Uterus (tissue), 4 donors: ENCODE results near the gene CLTA. TPM values are rescaled to one million over a fixed set of nuclear protein-coding genes. Genes with fewer than 3 reads are reported as not detected.

Experiments
- DNase-seq, 2 donors: peaks; one replicate each; pipeline ENCODE4 v3.0.0-alpha.2; 2019 to 2020
- H3K27ac ChIP-seq, 2 donors: fragments of 200-600 bp; sonication (generic); 1 replicate in 1 of 2; 2 replicates in 1 of 2; pipeline ENCODE4 v1.5.1; 2016 to 2018
- H3K27me3 ChIP-seq, 2 donors: fragments of 200-600 bp; sonication (generic); one replicate each; pipeline ENCODE4 v1.5.1; 2018 to 2019; ENCODE audit warnings: control low read depth in 1 of 2
- H3K36me3 ChIP-seq, 2 donors: fragments of 200-600 bp; sonication (generic); one replicate each; pipeline ENCODE4 v1.5.1; 2019; ENCODE audit warnings: control low read depth in 1 of 2
- H3K4me1 ChIP-seq, 2 donors: fragments of 200-600 bp; sonication (generic); one replicate each; pipeline ENCODE4 v1.5.1; 2018 to 2019; ENCODE audit warnings: control low read depth in 1 of 2
- H3K4me3 ChIP-seq, 2 donors: fragments of 200-600 bp; sonication (generic); 1 replicate in 1 of 2; 2 replicates in 1 of 2; pipeline ENCODE4 v1.5.1; 2018 to 2019; ENCODE audit warnings: mild to moderate bottlenecking in 1 of 2
- H3K9me3 ChIP-seq, 2 donors: fragments of 200-600 bp; sonication (generic); one replicate each; pipeline ENCODE4 v1.5.1; 2019; ENCODE audit warnings: control low read depth in 1 of 2
- POLR2A ChIP-seq, 2 donors: fragments of 450-650 bp; IDR thresholded peaks; one replicate each; pipeline ENCODE4 v1.6.1; 2016; ENCODE audit warnings: antibody characterized with exemption in 2 of 2, mild to moderate bottlenecking in 1 of 2, moderate library complexity in 1 of 2
- intact Hi-C: fragments of 100-400 bp; cut with DNase I; formaldehyde crosslinking; loops from one replicate; pipeline ENCODE4 v1.15.1; 2023; ENCODE audit warnings: low total_unique reads
- total RNA-seq, 4 donors: library from RNA; depleted of rRNA in 3 of 4; stranded (reverse); fragments of >200 nt in 3 of 4; gene quantifications; one replicate each; pipeline versions ENCODE4 v1.1.0 to v1.2.4, GENCODE V29; 2014 to 2023
- TF ChIP-seq, protein P1 (sequence below), 4 experiments: fragments of 200-600 bp in 2 of 4; fragments of 450-650 bp in 2 of 4; sonication (generic) in 2 of 4; IDR thresholded peaks; one replicate each; pipeline ENCODE4 v1.5.1; 2016 to 2019; ENCODE audit warnings: antibody characterized with exemption in 4 of 4, mild to moderate bottlenecking in 2 of 4, moderate library complexity in 1 of 4
- donor health status: DM: yes; HTN: yes; CAD: no.

The CLTA gene
- total RNA-seq, 4 donors from 2014 or later, result 111 to 191 (median 141) TPM

- Histone ChIP-seq H3K9me3 (no peaks in the 10 kb centered on the region), H3K27ac (peak overlapping the region; percentile 86 to 96), H3K4me1 (peaks cover 0 to 33% of the 10 kb centered on the region in 2 donors), H3K36me3 (no peaks in the 10 kb centered on the region), H3K4me3 (no peak overlapping the region), H3K27me3 (no peaks in the 10 kb centered on the region)
- intact Hi-C loops, result loop anchor here (10.0 kb wide), 1 partner anchor 57 kb away; no protein-coding TSS in a partner anchor
- DNase-seq, result no peak
- TF ChIP-seq, protein P1, sequence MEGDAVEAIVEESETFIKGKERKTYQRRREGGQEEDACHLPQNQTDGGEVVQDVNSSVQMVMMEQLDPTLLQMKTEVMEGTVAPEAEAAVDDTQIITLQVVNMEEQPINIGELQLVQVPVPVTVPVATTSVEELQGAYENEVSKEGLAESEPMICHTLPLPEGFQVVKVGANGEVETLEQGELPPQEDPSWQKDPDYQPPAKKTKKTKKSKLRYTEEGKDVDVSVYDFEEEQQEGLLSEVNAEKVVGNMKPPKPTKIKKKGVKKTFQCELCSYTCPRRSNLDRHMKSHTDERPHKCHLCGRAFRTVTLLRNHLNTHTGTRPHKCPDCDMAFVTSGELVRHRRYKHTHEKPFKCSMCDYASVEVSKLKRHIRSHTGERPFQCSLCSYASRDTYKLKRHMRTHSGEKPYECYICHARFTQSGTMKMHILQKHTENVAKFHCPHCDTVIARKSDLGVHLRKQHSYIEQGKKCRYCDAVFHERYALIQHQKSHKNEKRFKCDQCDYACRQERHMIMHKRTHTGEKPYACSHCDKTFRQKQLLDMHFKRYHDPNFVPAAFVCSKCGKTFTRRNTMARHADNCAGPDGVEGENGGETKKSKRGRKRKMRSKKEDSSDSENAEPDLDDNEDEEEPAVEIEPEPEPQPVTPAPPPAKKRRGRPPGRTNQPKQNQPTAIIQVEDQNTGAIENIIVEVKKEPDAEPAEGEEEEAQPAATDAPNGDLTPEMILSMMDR (IDR thresholded peaks at IDR 0.05), result no peak
- TF ChIP-seq POLR2A (IDR thresholded peaks at IDR 0.05), result no peak
These were observed 28.4 kb upstream of the CLTA start for GRCh38 chr9:36162211-36162738.

DNA sequence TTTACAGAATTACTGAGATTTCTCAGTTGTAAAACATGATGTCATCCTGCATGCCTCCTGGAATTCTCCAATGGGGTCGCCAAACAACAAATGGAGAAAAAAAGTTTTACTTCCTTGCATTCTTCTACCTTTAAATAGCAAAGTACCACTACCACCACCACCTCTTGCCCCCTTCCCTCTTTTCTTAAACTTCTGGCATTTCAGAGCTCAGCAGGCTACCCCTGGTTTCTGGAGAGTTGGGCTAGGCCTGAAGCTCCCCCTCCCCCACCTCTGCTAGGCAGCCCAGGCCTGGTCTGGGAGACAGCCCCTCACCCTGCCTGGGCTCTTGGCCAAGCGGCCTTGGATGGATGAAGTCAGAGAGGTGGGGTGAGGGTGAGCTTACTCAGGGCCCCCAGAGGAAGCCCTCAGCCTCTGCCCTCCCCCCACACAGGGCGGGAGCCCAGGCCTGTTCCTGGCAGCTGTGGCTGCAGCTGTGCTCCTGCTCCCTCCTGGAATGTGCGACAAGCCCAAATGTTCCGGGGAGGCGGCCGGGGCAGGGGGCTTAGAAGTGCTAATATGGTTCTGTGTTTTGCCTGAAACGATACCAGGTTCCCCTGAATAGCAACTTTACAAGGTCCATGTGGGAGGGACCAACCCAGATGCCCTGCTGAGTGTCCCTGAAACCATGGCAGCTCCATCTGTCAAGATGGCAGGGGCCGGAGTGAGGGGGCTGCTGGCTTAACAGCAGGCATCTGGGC, 27.5 kb upstream of the CLTA start:
- TF ChIP-seq, protein P1 (IDR thresholded peaks at IDR 0.05), result no peak
- peak in 1 of 2 donors; percentile 11 for TF ChIP-seq POLR2A (IDR thresholded peaks at IDR 0.05)
- Histone ChIP-seq H3K4me3 (no peak overlapping the region), H3K4me1 (peaks cover 0 to 28% of the 10 kb centered on the region in 2 donors), H3K27me3 (no peaks in the 10 kb centered on the region), H3K27ac (peak overlapping the region; percentile 86 to 96), H3K36me3 (no peaks in the 10 kb centered on the region), H3K9me3 (no peaks in the 10 kb centered on the region)
- peak; percentile 82 to 83 for DNase-seq
- intact Hi-C loops, result loop anchor here (10.0 kb wide), 1 partner anchor 58 kb away; no protein-coding TSS in a partner anchor

GRCh38 chr9:36163786-36164170, 26.9 kb upstream of the CLTA start:
- DNase-seq, result peak in 1 of 2 donors; percentile 51
- intact Hi-C loops, result loop anchor here (10.0 kb wide), 1 partner anchor 59 kb away; no protein-coding TSS in a partner anchor

GRCh38 chr9:36164372-36164771, 26.3 kb upstream of the CLTA start:
- TF ChIP-seq, protein P1 (IDR thresholded peaks at IDR 0.05), result no peak
- no peak for TF ChIP-seq POLR2A (IDR thresholded peaks at IDR 0.05)
- Histone ChIP-seq H3K4me3 (no peak overlapping the region), H3K27ac (peak overlapping the region; percentile 86 to 96), H3K4me1 (peaks cover 0 to 20% of the 10 kb centered on the region in 2 donors), H3K27me3 (no peaks in the 10 kb centered on the region), H3K9me3 (no peaks in the 10 kb centered on the region), H3K36me3 (no peaks in the 10 kb centered on the region)
- DNase-seq, result peak in 1 of 2 donors; percentile 55
- intact Hi-C loops, result loop anchor here (10.0 kb wide), 1 partner anchor 60 kb away; no protein-coding TSS in a partner anchor

More at GRCh38 chr9:36163786-36164170, 26.9 kb upstream of the CLTA start:
- H3K36me3 ChIP-seq, result no peaks in the 10 kb centered on the region
- H3K4me3 ChIP-seq, result no peak overlapping the region
- no peak for TF ChIP-seq POLR2A (IDR thresholded peaks at IDR 0.05)
- TF ChIP-seq, protein P1 (IDR thresholded peaks at IDR 0.05), result no peak
- no peaks in the 10 kb centered on the region for H3K27me3 ChIP-seq
- peaks cover 0 to 23% of the 10 kb centered on the region in 2 donors for H3K4me1 ChIP-seq
- H3K9me3 ChIP-seq, result no peaks in the 10 kb centered on the region
- peak overlapping the region; percentile 86 to 96 for H3K27ac ChIP-seq

DNA sequence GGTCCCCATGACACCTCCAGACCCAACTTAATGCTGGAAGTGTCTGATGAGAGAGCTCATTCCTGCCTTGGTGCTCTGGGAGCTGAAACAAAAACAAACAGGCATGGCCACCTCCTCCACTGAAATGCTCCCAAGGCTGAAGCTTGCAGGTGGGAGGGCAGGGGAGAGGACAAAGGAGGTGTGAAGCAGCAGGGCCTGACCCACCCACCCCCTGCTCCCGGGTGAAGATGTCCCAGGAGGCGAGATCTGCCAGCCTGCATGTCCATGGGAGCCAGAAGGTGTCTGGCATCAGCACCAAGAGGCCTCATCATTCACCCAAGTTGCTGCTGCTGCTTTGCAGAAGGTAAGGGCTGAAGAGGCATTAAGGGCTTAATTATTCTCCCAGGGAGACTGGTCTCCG, 25.7 kb upstream of the CLTA start:
- H3K9me3 ChIP-seq, result no peaks in the 10 kb centered on the region
- intact Hi-C loops, result loop anchor here (10.0 kb wide), 1 partner anchor 60 kb away; no protein-coding TSS in a partner anchor
- no peaks in the 10 kb centered on the region for H3K36me3 ChIP-seq
- no peaks in the 10 kb centered on the region for H3K27me3 ChIP-seq
- H3K27ac ChIP-seq, result peak overlapping the region; percentile 86 to 96
- TF ChIP-seq, protein P1 (IDR thresholded peaks at IDR 0.05), result no peak
- TF ChIP-seq POLR2A (IDR thresholded peaks at IDR 0.05), result no peak
- no peak overlapping the region for H3K4me3 ChIP-seq
- H3K4me1 ChIP-seq, result peaks cover 0 to 15% of the 10 kb centered on the region in 2 donors
- no peak for DNase-seq
